GM18867 (cell line): ENCODE results near the gene DCPS.
"Not testable (repeated sequence)": the region's sequence is repeated elsewhere in the genome, so short reads cannot be mapped to it uniquely, and the experiment has no call there.

Experiments used
- ATAC-seq: cut with Tn5 transposase; IDR thresholded peaks from one replicate; pipeline ENCODE4 v1.9.1; 2021; ENCODE audit warnings: mild to moderate bottlenecking, moderate library complexity; ENCODE audit not compliant: unreplicated experiment

The DCPS gene

GRCh38 chr11:126378763-126379162, 74.9 kb downstream of the DCPS start:
- ATAC-seq, result no peak

GRCh38 chr11:126380909-126381308, 77.0 kb downstream of the DCPS start:
- ATAC-seq, result no peak

GRCh38 chr11:126381960-126382359, 78.1 kb downstream of the DCPS start:
- ATAC-seq, result not testable (repeated sequence)

GRCh38 chr11:126382641-126383040, 78.8 kb downstream of the DCPS start:
- not testable (repeated sequence) for ATAC-seq

GRCh38 chr11:126383339-126384335, 79.8 kb downstream of the DCPS start:
- no peak for ATAC-seq

GRCh38 chr11:126384449-126385070, 80.7 kb downstream of the DCPS start:
- ATAC-seq, result no peak

- no peak for ATAC-seq
Measured at GRCh38 chr11:126385991-126386728, 82.3 kb downstream of the DCPS start.

GRCh38 chr11:126386729-126387071, 82.8 kb downstream of the DCPS start:
- ATAC-seq, result not testable (repeated sequence)

- ATAC-seq, result no peak
Measured at GRCh38 chr11:126387857-126388256, 84.0 kb downstream of the DCPS start.

- ATAC-seq, result no peak
Measured at GRCh38 chr11:126390272-126390867, 86.5 kb downstream of the DCPS start.

GRCh38 chr11:126391286-126391954, 87.6 kb downstream of the DCPS start:
- ATAC-seq, result no peak

GRCh38 chr11:126391970-126392632, 88.2 kb downstream of the DCPS start:
- peak; percentile 85 for ATAC-seq

- ATAC-seq, result peak; percentile 7
Measured at GRCh38 chr11:126392633-126393013, 88.8 kb downstream of the DCPS start.

GRCh38 chr11:126393143-126393542, 89.3 kb downstream of the DCPS start:
- ATAC-seq, result no peak

GRCh38 chr11:126394036-126394435, 90.2 kb downstream of the DCPS start:
- no peak for ATAC-seq

GRCh38 chr11:126394634-126395072, 90.8 kb downstream of the DCPS start:
- not testable (repeated sequence) for ATAC-seq
